ENCODE measurements around the gene GAL3ST3. TPM values are rescaled to one million over a fixed set of nuclear protein-coding genes. Genes with fewer than 3 reads are reported as not detected.

Gene GAL3ST3
- total and polyA plus RNA-seq, 9 donors = 0.08 to 3.3 (median 0.48) TPM; not detected in 4

DNA sequence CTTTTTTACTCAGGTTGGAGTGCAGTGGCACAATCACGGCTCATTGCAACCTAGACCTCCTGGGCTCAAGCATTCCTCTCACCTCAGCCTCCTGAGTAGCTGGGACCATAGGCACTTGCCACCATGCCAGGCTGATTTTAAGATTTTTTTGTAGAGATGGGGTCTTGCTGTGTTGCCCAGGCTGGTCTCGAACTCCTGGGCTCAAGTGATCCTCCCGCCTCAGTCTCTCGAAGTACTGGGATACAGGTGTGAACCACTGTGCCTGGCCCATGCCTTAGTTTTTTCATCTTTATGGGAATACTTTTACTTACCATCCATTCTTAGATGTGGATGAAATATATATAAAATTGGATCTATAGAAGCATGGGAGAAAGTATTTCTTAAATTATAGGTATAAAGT, 26.3 kb upstream of the GAL3ST3 start:
- Histone ChIP-seq H3K36me3 (no peaks in the 10 kb centered on the region), H3K4me1 (ENCODE audit: insufficient read depth) (peaks cover 6% of the 10 kb centered on the region), H3K9me3 (no peaks in the 10 kb centered on the region), H3K27me3 (no peaks in the 10 kb centered on the region), H3K27ac (no peak overlapping the region), H3K4me3 (no peak overlapping the region)
- 96 to 98% (median 98%) methylated on average over 4 of the region's 4 CpGs for WGBS, 3 donors
- TF ChIP-seq POLR2A (IDR thresholded peaks at IDR 0.05) (no peak), EP300 (IDR thresholded peaks at IDR 0.05) (no peak)
- TF ChIP-seq, protein P1, sequence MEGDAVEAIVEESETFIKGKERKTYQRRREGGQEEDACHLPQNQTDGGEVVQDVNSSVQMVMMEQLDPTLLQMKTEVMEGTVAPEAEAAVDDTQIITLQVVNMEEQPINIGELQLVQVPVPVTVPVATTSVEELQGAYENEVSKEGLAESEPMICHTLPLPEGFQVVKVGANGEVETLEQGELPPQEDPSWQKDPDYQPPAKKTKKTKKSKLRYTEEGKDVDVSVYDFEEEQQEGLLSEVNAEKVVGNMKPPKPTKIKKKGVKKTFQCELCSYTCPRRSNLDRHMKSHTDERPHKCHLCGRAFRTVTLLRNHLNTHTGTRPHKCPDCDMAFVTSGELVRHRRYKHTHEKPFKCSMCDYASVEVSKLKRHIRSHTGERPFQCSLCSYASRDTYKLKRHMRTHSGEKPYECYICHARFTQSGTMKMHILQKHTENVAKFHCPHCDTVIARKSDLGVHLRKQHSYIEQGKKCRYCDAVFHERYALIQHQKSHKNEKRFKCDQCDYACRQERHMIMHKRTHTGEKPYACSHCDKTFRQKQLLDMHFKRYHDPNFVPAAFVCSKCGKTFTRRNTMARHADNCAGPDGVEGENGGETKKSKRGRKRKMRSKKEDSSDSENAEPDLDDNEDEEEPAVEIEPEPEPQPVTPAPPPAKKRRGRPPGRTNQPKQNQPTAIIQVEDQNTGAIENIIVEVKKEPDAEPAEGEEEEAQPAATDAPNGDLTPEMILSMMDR (IDR thresholded peaks at IDR 0.05) = no peak
- no peak for DNase-seq
- intact Hi-C loops (cut with DNase I) = no loop called here

DNA sequence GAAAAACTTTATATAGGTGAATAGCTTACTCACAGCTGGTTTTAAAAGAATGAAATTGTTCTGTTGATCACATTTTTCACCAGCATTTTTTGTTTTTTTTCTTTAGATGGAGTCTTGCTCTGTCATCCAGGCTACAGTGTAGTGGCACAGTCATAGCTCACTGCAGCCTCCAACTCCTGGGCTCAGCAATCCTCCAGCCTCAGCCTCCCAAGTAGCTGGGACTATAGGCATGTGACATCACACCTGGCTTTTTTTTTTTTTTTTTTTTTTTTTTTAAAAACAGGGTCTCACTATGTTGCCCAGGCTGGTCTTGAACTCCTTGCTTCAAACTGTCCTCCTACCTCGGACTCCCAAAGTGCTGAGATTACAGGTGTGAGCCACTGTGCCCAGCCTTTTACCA, 24.7 kb upstream of the GAL3ST3 start:
- Histone ChIP-seq H3K4me1 (ENCODE audit: insufficient read depth) (peaks cover 13% of the 10 kb centered on the region), H3K9me3 (no peaks in the 10 kb centered on the region), H3K27me3 (no peaks in the 10 kb centered on the region), H3K4me3 (no peak overlapping the region), H3K27ac (no peak overlapping the region), H3K36me3 (no peaks in the 10 kb centered on the region)
- TF ChIP-seq, protein P1 (IDR thresholded peaks at IDR 0.05) = no peak
- TF ChIP-seq POLR2A (IDR thresholded peaks at IDR 0.05) = no peak
- no peak for TF ChIP-seq EP300 (IDR thresholded peaks at IDR 0.05)
- no peak for DNase-seq
- intact Hi-C loops (cut with DNase I) = no loop called here
- WGBS, 3 donors = 81 to 100% (median 92%) methylated on average over 1 of the region's 1 CpG

DNA sequence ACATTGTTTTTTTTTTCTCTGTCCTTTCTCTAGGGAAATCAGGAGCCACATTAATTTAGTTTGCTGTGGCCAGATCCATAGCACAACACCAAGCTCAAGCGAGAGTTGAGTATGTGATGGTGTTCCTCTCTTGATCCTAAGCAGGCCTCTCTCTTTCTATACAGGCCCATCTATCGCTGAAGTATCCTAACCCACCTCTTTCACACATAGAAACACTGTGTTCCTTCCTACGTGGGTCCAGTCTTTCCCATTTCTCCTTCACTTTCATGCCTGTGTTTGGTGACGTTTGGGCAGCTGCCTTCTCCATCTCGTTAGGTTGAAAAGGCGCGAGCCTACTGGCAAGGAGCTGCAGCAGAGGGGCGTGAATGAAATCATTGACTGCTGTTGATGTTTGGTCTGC, 23.6 kb upstream of the GAL3ST3 start:
- WGBS, 3 donors = 77 to 81% (median 80%) methylated on average over 8 of the region's 8 CpGs
- Histone ChIP-seq H3K4me3 (no peak overlapping the region), H3K36me3 (no peaks in the 10 kb centered on the region), H3K4me1 (ENCODE audit: insufficient read depth) (peaks cover 15% of the 10 kb centered on the region), H3K9me3 (no peaks in the 10 kb centered on the region), H3K27me3 (no peaks in the 10 kb centered on the region), H3K27ac (no peak overlapping the region)
- intact Hi-C loops (cut with DNase I) = no loop called here
- TF ChIP-seq, protein P1 (IDR thresholded peaks at IDR 0.05) = no peak
- TF ChIP-seq EP300 (IDR thresholded peaks at IDR 0.05) (no peak), POLR2A (IDR thresholded peaks at IDR 0.05) (no peak)
- no peak for DNase-seq

DNA sequence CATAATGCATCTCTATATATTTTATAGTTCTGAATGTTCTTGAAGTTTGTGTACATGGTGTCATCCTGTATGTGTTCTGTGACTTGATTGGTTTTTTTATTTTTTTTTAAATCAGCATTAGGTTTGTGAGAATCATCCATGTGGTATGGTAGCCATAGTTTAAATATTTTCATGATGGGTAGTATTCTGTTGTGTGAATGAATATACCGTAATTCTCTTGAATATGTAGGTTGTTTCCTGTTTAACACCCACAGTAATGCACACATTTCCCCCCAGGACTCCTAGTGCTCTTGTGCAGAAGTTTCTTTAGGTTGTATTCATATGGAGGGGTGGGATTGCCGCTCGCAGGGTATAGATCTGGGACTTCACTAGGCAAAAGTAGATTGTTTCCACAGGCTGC, 23.1 kb upstream of the GAL3ST3 start:
- H3K36me3 ChIP-seq = no peaks in the 10 kb centered on the region
- intact Hi-C loops (cut with DNase I) = no loop called here
- H3K4me3 ChIP-seq = no peak overlapping the region
- H3K9me3 ChIP-seq = no peaks in the 10 kb centered on the region
- WGBS, 3 donors = 92 to 97% (median 95%) methylated on average over 3 of the region's 3 CpGs
- no peak overlapping the region for H3K27ac ChIP-seq
- no peaks in the 10 kb centered on the region for H3K27me3 ChIP-seq
- TF ChIP-seq, protein P1 (IDR thresholded peaks at IDR 0.05) = no peak
- TF ChIP-seq POLR2A (IDR thresholded peaks at IDR 0.05) = no peak
- no peak for TF ChIP-seq EP300 (IDR thresholded peaks at IDR 0.05)
- DNase-seq = no peak
- peaks cover 15% of the 10 kb centered on the region for H3K4me1 ChIP-seq (ENCODE audit: insufficient read depth)

All from ovary (tissue), 9 donors.